Kidney epithelial cell (primary cell): ENCODE data around the gene TRIM60. TPM values are rescaled to one million over a fixed set of nuclear protein-coding genes. Genes with fewer than 3 reads are reported as not detected.

Experiments used
- DNase-seq: peaks from one replicate; pipeline ENCODE4 v3.0.0-alpha.2; 2010; ENCODE audit warnings: low read depth
- H3K27me3 ChIP-seq: 2 replicates; pipeline ENCODE4 v1.6.0; 2011; ENCODE audit warnings: low read length; ENCODE audit not compliant: control insufficient read depth, insufficient read depth
- H3K36me3 ChIP-seq: 2 replicates; pipeline ENCODE4 v1.5.1; 2011; ENCODE audit warnings: low read length; ENCODE audit not compliant: control insufficient read depth, insufficient read depth
- H3K4me3 ChIP-seq: 2 replicates; pipeline ENCODE4 v1.5.1; 2011; ENCODE audit warnings: low read depth, mild to moderate bottlenecking, control low read depth, low read length
- total RNA-seq: library from RNA; depleted of rRNA; stranded (reverse); fragments of >200 nt; gene quantifications from 2 replicates; pipeline ENCODE4 v1.2.3, GENCODE V29; 2015
- TF ChIP-seq, protein P1 (sequence below): IDR thresholded peaks from 2 replicates; pipeline ENCODE4 v1.5.1; 2011; ENCODE audit warnings: mild to moderate bottlenecking, moderate library complexity, low read length, control low read depth, inconsistent platforms; ENCODE audit not compliant: insufficient read depth, poor library complexity, severe bottlenecking

TRIM60 gene
- total RNA-seq, 1 donor from 2014 or later: not detected

DNA sequence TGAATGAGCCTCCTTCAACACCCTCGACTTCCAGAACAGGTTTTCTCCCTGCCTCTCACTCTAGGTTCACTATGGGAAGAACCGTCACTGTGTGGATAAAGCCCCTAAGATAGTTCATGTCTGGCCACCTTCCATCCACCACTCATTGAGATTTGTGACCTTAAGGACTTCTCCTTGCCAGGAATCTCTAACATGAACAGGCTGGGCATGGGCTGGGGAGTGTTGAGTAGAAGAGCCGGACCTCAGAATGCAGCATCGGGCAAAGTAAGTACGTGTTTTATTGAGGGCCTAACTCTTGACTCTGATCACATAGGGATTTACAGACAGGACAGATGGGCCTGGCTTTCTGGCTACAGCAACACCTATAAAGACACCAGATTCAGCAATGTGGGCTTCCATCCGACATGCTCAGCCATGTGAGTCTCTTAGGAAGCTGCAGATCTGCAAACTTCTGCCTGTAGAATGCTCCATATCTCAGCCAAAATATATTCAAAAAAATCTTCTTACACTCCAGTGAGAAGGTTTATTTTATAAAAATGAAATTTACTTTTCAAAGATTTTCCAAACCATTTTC lies 26.4 kb upstream of the TRIM60 start:
- Histone ChIP-seq H3K36me3 (no peaks in the 10 kb centered on the region), H3K27me3 (no peaks in the 10 kb centered on the region), H3K4me3 (no peak overlapping the region)
- no peak for DNase-seq
- TF ChIP-seq, protein P1, sequence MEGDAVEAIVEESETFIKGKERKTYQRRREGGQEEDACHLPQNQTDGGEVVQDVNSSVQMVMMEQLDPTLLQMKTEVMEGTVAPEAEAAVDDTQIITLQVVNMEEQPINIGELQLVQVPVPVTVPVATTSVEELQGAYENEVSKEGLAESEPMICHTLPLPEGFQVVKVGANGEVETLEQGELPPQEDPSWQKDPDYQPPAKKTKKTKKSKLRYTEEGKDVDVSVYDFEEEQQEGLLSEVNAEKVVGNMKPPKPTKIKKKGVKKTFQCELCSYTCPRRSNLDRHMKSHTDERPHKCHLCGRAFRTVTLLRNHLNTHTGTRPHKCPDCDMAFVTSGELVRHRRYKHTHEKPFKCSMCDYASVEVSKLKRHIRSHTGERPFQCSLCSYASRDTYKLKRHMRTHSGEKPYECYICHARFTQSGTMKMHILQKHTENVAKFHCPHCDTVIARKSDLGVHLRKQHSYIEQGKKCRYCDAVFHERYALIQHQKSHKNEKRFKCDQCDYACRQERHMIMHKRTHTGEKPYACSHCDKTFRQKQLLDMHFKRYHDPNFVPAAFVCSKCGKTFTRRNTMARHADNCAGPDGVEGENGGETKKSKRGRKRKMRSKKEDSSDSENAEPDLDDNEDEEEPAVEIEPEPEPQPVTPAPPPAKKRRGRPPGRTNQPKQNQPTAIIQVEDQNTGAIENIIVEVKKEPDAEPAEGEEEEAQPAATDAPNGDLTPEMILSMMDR: no peak

DNA sequence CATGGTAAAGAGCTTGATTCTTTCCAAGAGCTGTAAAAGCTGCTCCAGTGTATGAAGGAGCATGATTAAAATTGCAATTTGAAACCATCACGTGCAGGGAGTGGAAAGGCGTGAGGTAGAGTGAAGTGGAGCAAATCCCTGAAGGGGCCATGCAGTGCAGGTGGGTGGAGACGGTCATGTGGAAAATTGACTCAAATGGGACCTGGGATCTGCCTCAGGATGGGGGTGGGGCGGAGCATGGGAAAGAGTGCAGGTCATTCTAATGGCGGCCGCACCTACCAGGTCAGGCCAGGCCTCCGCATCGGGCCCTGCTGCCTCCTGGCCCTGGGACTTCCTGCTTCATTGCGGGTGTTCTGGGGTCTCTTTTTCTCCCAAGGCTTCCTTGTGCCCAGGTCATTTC lies 25.3 kb upstream of the TRIM60 start:
- no peaks in the 10 kb centered on the region for H3K27me3 ChIP-seq
- TF ChIP-seq, protein P1: no peak
- DNase-seq: no peak
- no peak overlapping the region for H3K4me3 ChIP-seq
- no peaks in the 10 kb centered on the region for H3K36me3 ChIP-seq

DNA sequence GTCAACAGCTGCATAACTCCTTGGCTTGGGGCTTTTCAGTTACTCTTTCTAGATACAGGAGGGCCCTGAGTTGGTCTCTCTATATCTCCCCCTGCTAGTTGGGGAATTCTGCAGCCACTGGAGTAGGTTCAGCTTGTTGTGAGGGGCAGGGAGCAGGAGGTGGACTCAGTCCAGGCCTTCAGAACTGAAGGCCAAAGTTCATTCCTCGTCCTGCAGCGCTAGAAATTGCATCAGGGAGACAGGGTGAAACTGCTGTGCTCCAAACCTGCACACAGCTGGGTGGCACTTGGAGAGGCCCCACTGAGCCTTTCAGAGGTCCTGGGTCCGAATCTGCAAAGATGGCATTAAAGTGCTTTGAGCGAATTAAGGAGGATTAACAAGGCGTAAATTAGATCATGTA lies 24.9 kb upstream of the TRIM60 start:
- Histone ChIP-seq H3K27me3 (no peaks in the 10 kb centered on the region), H3K4me3 (no peak overlapping the region), H3K36me3 (no peaks in the 10 kb centered on the region)
- DNase-seq: no peak
- TF ChIP-seq, protein P1: no peak

DNA sequence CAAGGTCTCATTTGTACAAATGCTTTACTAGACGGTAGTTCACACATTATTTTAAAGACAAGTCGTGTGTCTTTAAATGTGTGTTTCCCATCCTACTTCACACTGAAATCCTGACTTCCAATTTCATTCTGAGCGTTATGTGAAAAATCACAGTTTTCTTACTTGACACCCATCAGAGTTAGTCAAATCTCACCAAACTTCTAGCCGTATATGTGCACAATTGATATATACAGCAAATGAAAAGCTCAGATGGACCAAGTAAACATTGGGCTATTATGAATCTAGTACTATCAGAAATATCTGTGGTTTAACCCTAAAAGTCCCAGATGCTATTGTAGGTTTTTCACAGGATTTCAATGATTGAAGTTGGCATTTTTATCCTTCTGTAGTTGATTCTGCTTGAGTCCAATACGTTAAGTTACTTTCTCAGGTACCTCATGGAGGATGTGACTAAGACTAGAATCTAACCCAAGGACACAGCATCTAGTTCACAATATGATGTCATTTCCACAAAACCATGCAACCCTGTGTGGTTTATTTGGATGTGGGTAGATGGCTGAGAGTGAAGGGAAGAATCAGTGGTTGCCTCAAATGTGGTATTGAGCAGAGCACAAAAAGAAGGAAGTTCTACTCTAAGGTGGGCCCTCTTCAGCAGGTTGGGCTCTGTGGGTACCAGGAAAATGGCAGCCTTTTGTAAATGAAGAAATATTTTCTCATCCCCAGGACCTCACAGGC lies 22.1 kb upstream of the TRIM60 start:
- no peak for DNase-seq
- TF ChIP-seq, protein P1: no peak
- H3K4me3 ChIP-seq: no peak overlapping the region
- H3K27me3 ChIP-seq: no peaks in the 10 kb centered on the region
- H3K36me3 ChIP-seq: no peaks in the 10 kb centered on the region

DNA sequence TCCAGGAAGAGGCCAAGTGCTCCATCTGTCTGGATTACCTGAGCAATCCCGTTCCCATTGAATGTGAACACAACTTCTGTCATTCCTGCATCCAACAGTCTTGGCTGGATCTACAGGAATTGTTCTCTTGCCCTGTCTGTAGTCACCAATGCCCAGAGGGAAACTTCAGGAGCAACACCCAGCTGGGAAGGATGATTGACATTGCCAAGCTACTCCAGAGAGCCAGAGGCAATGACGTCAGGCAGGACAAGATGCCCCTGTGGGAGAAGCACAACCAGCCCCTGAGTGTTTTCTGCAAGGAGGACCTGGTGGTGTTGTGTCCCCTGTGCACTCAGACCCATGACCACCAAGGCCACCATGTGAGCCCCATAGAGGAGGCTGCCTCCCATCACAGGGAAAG lies 21.3 kb upstream of the TRIM60 start:
- Histone ChIP-seq H3K4me3 (no peak overlapping the region), H3K27me3 (no peaks in the 10 kb centered on the region), H3K36me3 (no peaks in the 10 kb centered on the region)
- TF ChIP-seq, protein P1: no peak
- DNase-seq: no peak

DNA sequence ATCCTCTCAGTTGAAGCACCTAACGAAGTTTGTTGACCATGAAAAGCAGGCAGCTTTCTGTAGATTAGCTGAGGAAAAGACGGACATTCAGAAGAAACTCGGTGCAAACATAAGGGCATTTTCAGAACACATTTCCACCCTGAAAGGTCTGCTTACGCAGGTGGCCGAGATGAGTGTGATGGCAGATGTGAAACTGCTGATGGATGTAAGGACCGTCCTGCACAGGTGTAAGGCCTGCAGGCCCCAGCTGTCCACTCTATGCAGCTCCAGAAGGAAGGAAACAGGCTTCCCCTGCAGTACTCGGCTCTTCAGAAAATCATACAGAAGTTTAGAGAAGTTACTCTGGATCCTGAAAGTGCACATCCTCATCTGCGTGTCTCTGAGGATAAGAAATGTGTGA lies 20.8 kb upstream of the TRIM60 start:
- TF ChIP-seq, protein P1: no peak
- Histone ChIP-seq H3K27me3 (no peaks in the 10 kb centered on the region), H3K4me3 (no peak overlapping the region), H3K36me3 (no peaks in the 10 kb centered on the region)
- no peak for DNase-seq
